SH-SY5Y (cell line): Measurements from ENCODE around the gene S100A5.

Source experiments
- GATA2 ChIP-seq: IDR thresholded peaks from 2 replicates; pipeline ENCODE4 v1.6.1; 2011; ENCODE audit warnings: mild to moderate bottlenecking, low read depth, low read length
- GATA3 ChIP-seq: IDR thresholded peaks from 2 replicates; pipeline ENCODE4 v1.6.1; 2011; ENCODE audit warnings: low read depth, mild to moderate bottlenecking, low read length, moderate library complexity

Gene S100A5

DNA sequence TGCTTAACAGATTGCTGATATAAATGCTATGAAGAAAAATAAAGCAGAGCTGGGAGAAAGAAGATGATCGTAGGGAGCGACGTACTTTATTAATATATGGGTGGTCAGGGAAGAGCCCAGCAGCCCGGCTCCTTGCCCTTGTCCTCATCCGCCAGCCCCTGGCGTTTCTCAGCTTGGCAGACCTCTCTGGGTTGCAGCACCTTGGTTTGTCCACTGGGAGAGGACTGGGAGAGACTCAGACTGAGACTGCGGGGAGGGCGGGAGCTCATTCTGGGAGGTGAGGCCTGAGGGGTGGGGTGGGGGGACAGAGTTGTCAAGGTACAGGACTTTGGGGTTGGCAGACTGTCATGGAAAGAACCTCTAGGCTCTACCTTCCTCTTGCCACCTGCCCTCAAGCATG lies 11.6 kb upstream of the S100A5 start:
- TF ChIP-seq GATA2 (no peak), GATA3 (no peak)

DNA sequence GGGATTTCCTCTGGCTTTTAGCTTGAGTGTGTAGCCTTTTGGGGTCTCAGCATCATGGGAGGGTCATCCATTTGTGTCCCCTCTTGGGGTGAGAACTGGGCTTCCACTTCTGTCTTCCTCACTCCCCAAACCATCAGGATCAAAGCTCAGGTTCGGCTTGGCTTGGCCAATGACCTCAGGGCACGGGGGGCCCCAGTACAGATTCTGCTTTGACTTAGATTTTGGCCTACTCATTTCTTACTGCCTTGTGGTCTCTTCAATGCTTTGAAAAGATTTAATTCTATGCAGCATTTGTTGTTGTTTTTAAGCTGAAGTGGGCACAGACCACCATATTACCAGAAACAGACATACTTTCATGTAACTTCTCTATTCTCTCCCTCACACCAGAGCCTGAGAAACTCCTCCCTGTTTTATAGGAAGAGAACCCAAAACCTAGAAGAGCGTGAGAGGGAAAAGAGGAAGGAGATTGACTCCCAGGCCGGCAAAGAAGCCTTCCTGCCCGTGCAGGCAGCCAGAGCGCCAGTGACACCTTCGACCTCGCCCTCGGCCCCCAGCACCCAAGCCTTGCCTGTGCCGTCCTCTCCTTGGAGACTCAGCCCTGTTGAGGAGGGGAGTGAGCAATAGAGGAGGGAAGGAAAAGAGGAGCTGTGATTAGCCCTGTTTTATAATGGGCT lies 10.2 kb upstream of the S100A5 start:
- no peak for TF ChIP-seq GATA3
- no peak for TF ChIP-seq GATA2

DNA sequence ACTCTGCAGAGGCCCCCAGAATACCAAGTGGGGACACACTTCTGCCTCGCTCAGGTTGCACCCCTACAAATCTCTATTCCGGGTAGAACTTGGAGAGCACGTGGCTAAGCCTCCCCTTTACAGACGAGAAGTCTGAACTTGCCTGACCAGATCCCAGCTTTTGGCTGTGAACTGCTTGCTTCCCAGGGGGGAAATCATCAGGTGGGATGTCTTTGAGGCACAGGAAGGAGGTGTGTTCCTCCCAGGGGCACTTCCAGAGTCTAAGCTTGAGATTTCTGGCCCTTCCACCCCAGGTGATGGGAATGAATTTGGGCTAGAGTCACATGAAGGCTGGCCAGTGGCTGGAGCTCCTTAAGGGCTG lies 9.6 kb upstream of the S100A5 start:
- TF ChIP-seq GATA3 = no peak
- no peak for TF ChIP-seq GATA2

DNA sequence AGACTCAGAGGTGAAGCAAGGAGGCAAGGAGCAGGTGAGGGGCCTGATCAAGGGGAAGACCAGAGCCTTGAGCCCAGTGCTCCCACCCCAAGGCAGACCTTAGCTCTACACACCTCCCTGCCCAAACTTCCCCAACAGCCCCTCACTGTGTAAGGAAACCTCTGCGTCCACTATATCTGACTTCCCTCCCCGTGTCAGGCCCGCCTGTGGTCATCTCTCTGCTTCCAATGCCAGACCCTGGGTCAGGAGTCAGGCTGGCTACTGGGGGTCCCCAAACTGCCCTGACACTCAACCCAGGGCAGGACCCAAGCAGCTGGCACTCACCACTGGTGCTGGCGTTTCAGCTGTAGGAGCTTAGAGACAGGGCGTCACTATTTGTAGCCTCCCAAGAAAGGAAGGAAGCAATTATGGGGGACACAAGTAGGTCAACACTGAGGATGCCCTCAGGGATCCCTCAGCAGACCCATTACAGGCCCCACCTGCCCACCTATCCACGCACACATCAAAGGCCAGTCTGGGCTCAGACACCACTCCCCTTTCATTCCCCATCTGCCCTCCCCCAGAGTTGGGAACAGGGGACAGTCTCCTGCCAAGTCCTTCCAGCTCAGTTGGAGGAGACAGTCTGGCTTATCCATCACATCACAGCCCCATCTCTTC lies 9.1 kb upstream of the S100A5 start:
- TF ChIP-seq GATA2 (no peak), GATA3 (no peak)

DNA sequence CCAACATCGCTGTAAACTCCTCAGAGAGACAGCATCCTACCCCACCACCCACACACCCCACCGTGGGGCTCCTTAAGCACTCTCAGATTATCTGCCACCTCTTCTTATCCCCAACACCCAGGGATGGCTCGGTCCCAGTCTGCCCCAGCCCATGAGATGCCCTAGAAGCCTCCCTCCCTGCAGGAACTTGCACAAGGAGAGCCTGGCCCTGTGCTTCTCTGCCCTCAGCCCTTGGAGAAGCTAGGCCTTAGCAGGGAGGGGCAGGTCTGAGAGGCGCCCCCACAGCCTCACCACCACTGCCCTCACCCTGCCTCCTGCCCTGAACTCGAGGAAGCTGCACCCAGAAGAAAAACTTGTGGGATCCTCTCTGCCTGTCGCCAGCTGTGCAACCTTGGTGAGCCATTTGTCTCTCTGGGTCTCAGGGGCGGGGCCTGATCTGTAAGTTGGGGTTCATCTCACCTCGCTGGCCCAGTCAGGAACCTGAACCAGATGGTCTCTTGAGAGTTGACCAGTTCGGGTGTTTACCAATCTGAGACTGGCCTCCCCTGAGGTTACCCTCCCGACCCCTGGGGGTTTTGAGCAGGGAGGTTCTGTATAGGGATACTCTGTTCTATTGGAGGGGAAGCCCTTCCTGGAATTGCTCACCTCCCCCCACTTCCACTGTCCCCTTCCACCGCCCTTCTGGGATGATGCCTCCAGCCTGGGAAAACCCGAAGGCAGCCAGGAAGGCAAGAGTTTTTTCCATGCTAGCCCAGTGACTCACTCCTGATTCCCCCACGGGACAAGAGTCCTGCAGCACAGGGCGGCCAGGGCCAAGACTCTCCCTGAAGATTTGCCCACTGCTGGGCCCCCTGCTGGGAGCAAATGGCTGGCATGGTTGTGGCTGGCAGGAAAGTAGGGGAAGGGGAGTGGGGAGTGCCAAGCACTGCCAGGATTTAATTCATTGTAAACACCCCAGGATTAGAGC lies 8.3 kb upstream of the S100A5 start, which contains the start of gene S100A3:
Gene S100A3, minus strand, starts transcription at position 537 of the 967 bp plus-strand sequence. CDS start 773 bp downstream, outside the sequence.
- no peak for TF ChIP-seq GATA3
- TF ChIP-seq GATA2 = no peak

DNA sequence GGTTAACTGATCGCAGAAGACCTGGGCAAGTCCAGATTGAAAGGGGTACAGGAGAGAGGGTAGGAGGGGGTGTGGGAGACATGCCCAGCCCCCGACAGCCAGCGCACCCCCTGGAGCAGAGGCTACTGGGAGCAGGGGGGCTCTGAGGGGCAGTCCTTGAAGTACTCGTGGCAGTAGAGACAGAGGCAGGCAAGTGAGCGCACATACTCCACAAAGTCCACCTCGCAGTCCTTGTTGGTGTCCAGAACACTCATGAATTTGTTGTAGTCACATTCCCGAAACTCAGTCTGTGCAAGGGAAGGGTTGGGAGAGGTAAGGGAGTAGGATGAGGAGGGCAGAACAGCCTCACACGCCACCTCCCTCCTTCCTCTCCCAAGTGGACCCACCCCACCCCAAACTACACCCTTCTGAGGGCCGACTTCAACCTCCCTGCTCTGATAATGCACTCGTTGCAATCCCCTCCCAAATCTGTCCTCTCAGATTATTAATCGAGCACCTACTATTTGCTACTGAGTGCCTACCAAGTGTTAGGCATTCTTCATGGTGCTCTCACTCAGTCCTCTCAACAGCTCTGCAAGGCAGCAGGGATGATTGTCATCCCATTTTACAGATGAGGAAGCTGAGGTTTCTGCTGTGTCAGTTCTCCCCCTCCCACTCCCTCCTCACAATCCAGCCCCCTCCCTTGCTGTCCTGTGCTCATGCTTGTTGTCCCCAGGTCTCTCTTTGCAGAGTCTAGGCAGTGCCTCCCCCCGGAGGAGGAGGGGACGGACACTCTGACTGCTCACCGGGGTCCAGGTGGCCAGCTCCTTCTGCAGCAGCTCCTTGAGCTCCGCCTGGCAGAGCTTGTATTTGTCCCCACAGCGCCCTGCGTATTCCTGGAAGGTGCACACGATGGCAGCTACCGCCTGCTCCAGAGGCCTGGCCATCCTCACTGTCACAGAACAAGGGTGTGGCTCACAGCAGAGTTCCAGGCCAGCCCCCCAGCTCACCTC lies 7.1 kb upstream of the S100A5 start:
- no peak for TF ChIP-seq GATA3
- TF ChIP-seq GATA2 = no peak

- TF ChIP-seq GATA3 = no peak
- TF ChIP-seq GATA2 = no peak
Observed at GRCh38 chr1:153546796-153547559, 6.2 kb upstream of the S100A5 start.

- TF ChIP-seq GATA2 = no peak
- TF ChIP-seq GATA3 = no peak
Observed at GRCh38 chr1:153546371-153546770, 5.6 kb upstream of the S100A5 start.

DNA sequence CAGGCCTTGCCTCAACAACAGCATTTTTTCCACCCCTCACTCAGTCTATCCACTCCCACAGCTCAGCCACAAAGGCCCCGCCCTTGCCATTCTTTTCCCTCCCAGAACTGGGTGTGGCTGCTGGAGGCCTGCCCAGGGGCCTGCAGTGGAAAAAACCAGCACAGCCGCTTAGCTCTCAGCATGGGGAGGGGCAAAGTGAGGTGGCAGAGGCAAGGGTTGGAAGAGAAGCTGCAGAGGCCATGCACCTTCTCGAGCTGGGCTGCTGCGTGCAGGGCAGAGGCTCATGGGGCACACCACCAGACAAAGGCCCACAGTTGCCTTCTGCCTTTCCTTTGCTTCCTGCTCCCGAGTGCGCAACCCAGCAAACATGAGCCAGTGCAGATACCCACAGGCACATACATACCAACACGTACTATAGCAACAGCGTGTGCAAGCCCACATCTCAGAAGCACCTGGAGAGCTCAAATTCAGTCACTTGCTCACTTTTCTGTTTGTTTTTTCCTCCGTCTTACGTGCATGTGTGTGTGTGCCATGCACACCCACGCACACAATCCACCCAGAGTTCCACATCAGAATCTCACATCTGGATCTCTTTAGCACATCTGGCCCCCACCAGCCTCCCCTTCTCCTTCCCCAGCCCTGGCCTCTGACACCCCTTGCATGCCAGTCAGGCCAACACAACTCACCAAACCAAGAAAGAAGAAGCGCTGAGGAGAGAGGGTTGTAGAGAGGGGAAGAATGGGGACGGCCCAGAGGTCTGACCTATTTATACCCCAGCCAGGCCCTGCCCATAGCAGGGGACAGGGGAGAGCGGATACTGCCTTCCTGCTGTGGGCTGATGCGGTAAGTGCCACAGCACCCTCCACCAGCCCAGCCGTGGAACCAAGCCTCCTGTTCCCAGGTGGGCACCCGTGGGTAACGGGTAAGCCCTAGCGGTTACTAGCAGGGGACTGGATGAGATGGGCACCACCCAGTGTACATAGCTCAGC lies 4.6 kb upstream of the S100A5 start, which contains the start of gene S100A4:
Gene S100A4, minus strand, starts transcription at position 740 of the 989 bp plus-strand sequence. CDS start 1,012 bp downstream, outside the sequence.
- peak; percentile 62 for TF ChIP-seq GATA2
- no peak for TF ChIP-seq GATA3

- TF ChIP-seq GATA3 (no peak), GATA2 (no peak)
Observed at GRCh38 chr1:153544453-153545066, 3.8 kb upstream of the S100A5 start.

GRCh38 chr1:153543736-153544135 lies 3.0 kb upstream of the S100A5 start:
- TF ChIP-seq GATA3 (no peak), GATA2 (no peak)
